ENCODE data around the gene HDGFL3.

DNA sequence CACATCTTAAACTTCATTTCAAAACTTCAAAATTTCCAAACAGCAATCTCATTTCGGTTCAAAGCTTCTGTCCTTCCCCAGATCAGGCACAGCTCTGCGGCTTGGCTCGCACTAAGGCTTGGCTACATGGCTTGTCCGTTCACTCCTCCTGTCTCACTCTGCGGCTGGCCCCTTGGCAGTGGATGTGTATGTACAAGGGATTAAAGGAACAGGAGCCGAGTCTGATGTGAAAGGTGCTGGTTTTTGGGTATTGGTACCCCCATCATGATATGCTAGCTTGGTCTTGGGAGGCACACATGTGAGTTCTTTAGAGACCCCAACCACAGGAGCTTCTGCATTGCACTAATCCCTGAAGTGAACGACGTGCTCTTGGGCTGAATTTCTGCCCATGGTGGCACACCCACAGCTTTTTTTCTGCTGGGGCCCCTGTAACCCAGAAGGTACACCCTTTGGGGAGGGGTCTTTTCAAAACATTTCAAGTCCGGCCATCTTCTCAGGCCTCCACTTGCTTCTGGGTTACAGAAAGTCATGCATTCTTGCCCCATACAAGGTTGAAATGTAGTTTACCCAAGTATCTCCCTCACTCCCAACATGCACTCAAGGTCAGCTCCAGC is 87.5 kb downstream of the HDGFL3 start:
- no peak for TF ChIP-seq CTCF (IDR thresholded peaks at IDR 0.05)
- no peak for TF ChIP-seq POLR2A (IDR thresholded peaks at IDR 0.05)

Measured in esophagus squamous epithelium (tissue), 4 donors.